T1000 (cell line): ENCODE results near the gene RSU1.

ENCODE experiments used
- DNase-seq: peaks from one replicate; lab custom pipeline; 2025; ENCODE audit warnings: mixed read lengths; lab: John Stamatoyannopoulos, UW

RSU1 gene

GRCh38 chr10:16741540-16741939, 75.7 kb downstream of the RSU1 start:
- DNase-seq = no peak

GRCh38 chr10:16737420-16737819, 79.8 kb downstream of the RSU1 start:
- DNase-seq = no peak

GRCh38 chr10:16735671-16736070, 81.6 kb downstream of the RSU1 start:
- DNase-seq = no peak

GRCh38 chr10:16732376-16732775, 84.8 kb downstream of the RSU1 start:
- DNase-seq = no peak

- no peak for DNase-seq
These were observed 89.0 kb downstream of the RSU1 start for GRCh38 chr10:16728266-16728665.

- DNase-seq = no peak
These were observed 89.6 kb downstream of the RSU1 start for GRCh38 chr10:16727666-16728065.

- no peak for DNase-seq
These were observed 92.7 kb downstream of the RSU1 start for GRCh38 chr10:16724509-16724908.

- DNase-seq = no peak
These were observed 96.4 kb downstream of the RSU1 start for GRCh38 chr10:16720812-16721211.

GRCh38 chr10:16717622-16718395, 99.4 kb downstream of the RSU1 start:
- no peak for DNase-seq

- no peak for DNase-seq
These were observed 101.2 kb downstream of the RSU1 start for GRCh38 chr10:16716051-16716450.

- DNase-seq = no peak
These were observed 103.9 kb downstream of the RSU1 start for GRCh38 chr10:16713290-16713689.

GRCh38 chr10:16712883-16713282, 104.3 kb downstream of the RSU1 start:
- DNase-seq = no peak

GRCh38 chr10:16700331-16700730, 116.9 kb downstream of the RSU1 start:
- DNase-seq = no peak

GRCh38 chr10:16699435-16700057, 117.7 kb downstream of the RSU1 start:
- DNase-seq = no peak

GRCh38 chr10:16698461-16698860, 118.8 kb downstream of the RSU1 start:
- no peak for DNase-seq

- DNase-seq = no peak
These were observed 126.8 kb downstream of the RSU1 start for GRCh38 chr10:16690417-16690816.

- no peak for DNase-seq
These were observed 127.5 kb downstream of the RSU1 start for GRCh38 chr10:16689696-16690095.

- no peak for DNase-seq
These were observed 128.0 kb downstream of the RSU1 start for GRCh38 chr10:16689227-16689626.

- DNase-seq = no peak
These were observed 130.9 kb downstream of the RSU1 start for GRCh38 chr10:16686054-16686902.

GRCh38 chr10:16685551-16685950, 131.7 kb downstream of the RSU1 start:
- no peak for DNase-seq

- DNase-seq = no peak
These were observed 135.7 kb downstream of the RSU1 start for GRCh38 chr10:16681521-16681920.

- DNase-seq = no peak
These were observed 137.7 kb downstream of the RSU1 start for GRCh38 chr10:16679511-16679910.

- no peak for DNase-seq
These were observed 141.9 kb downstream of the RSU1 start for GRCh38 chr10:16675334-16675733.
